NB4 (cell line): ENCODE measurements around the gene PLXDC1.

Experiments used
- MYC ChIP-seq: IDR thresholded peaks from 2 replicates; pipeline ENCODE4 v1.6.1; 2011; ENCODE audit warnings: low read depth, low read length
- POLR2A ChIP-seq: IDR thresholded peaks from 2 replicates; pipeline ENCODE4 v1.6.1; 2011; ENCODE audit warnings: mild to moderate bottlenecking; ENCODE audit not compliant: insufficient read length; ENCODE audit errors: extremely low read depth
- TF ChIP-seq, protein P1 (sequence below): IDR thresholded peaks from one replicate; pipeline ENCODE4 v1.5.1; 2012; ENCODE audit warnings: low read depth, low read length
- TF ChIP-seq, protein P2 (sequence below): IDR thresholded peaks from 2 replicates; pipeline ENCODE4 v1.6.1; 2011; ENCODE audit warnings: low read depth, low read length

DNA sequence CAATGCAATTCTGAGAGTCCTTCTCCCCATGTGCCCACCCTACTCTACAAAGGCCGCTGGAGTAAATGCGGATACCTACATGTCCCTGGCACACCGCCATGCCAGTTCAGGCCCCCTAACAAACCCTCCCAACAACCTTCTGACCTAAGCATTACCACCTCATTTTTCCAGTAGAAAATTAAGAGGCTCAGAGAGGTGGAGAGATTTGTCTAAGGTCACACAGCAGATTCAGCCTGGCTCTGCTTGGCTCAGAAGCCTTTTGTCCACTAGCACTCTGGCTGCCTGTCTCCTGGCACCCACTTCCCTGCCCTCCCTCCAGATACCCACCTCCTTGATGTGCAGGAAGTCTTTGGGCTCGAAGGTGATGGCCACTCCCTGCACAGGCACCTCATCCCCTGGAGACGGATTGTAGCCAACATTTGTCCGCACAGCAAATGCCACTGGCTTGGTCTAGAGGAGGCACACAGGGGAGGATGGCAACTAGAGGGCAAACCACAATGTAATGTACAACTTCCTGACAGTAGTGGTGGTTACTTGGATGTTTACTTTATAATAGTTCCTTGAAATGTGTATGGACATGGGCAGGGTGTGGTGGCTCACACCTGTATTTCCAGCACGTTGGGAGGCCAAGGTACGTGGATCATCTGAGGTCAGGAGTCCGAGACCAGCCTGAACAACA, 35.9 kb upstream of the PLXDC1 start:
- TF ChIP-seq, protein P1, sequence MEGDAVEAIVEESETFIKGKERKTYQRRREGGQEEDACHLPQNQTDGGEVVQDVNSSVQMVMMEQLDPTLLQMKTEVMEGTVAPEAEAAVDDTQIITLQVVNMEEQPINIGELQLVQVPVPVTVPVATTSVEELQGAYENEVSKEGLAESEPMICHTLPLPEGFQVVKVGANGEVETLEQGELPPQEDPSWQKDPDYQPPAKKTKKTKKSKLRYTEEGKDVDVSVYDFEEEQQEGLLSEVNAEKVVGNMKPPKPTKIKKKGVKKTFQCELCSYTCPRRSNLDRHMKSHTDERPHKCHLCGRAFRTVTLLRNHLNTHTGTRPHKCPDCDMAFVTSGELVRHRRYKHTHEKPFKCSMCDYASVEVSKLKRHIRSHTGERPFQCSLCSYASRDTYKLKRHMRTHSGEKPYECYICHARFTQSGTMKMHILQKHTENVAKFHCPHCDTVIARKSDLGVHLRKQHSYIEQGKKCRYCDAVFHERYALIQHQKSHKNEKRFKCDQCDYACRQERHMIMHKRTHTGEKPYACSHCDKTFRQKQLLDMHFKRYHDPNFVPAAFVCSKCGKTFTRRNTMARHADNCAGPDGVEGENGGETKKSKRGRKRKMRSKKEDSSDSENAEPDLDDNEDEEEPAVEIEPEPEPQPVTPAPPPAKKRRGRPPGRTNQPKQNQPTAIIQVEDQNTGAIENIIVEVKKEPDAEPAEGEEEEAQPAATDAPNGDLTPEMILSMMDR = no peak
- TF ChIP-seq POLR2A (no peak), MYC (no peak)
- TF ChIP-seq, protein P2, sequence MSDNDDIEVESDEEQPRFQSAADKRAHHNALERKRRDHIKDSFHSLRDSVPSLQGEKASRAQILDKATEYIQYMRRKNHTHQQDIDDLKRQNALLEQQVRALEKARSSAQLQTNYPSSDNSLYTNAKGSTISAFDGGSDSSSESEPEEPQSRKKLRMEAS = no peak
